Activated CD4-positive, alpha-beta T cell treated with anti-CD3 and anti-CD28 coated beads for 36 hours (primary cell): ENCODE data around the gene SLC17A4. TPM values are rescaled to one million over a fixed set of nuclear protein-coding genes. Genes with fewer than 3 reads are reported as not detected.

Experiments used
- ATAC-seq: fragments of 200-7000 bp; cut with Tn5 transposase; one replicate; pipeline ENCODE4 v1.10.0; 2021; ENCODE audit warnings: mild to moderate bottlenecking, moderate library complexity
- CTCF ChIA-PET: fragments of 350-600 bp; sonication (Branson Sonifier 250); formaldehyde crosslinking; loops from one replicate; lab custom pipeline; 2021; ENCODE audit warnings: antibody characterized with exemption; lab: Charles Lee
- POLR2A ChIA-PET: fragments of 350-600 bp; sonication (Branson Sonifier 250); formaldehyde crosslinking; loops from one replicate; lab custom pipeline; 2021; ENCODE audit warnings: antibody characterized with exemption, inconsistent platforms; lab: Charles Lee
- DNase-seq: peaks from one replicate; pipeline ENCODE4 v3.0.0-alpha.2; 2020
- H3K27ac Mint-ChIP-seq: one replicate; pipeline ENCODE4 v1.8.0; 2021; ENCODE audit warnings: mixed read lengths
- H3K27me3 Mint-ChIP-seq: one replicate; pipeline ENCODE4 v1.8.0; 2021; ENCODE audit warnings: mixed read lengths
- H3K36me3 Mint-ChIP-seq: one replicate; pipeline ENCODE4 v1.8.0; 2021; ENCODE audit warnings: low read depth, mixed read lengths
- H3K4me1 Mint-ChIP-seq: one replicate; pipeline ENCODE4 v1.8.0; 2021; ENCODE audit warnings: mixed read lengths
- H3K4me3 Mint-ChIP-seq: one replicate; pipeline ENCODE4 v1.8.0; 2021; ENCODE audit warnings: mild to moderate bottlenecking, moderate library complexity, mixed read lengths
- H3K9me3 Mint-ChIP-seq: one replicate; pipeline ENCODE4 v1.8.0; 2021; ENCODE audit warnings: low read depth, mixed read lengths
- intact Hi-C, 2 experiments: fragments of 100-400 bp; cut with DNase I in 1 of 2; cut with micrococcal nuclease in 1 of 2; formaldehyde crosslinking; loops; one replicate each; pipeline versions ENCODE4 v1.14.2 to v1.15.1; 2022 to 2024; cut with DNase I, micrococcal nuclease
- total RNA-seq, 2 experiments: library from RNA; stranded (reverse); gene quantifications; one replicate each; pipeline ENCODE4 v1.2.3, GENCODE V29; 2021

SLC17A4 gene
- total RNA-seq, 2 experiments from 2014 or later = not detected

DNA sequence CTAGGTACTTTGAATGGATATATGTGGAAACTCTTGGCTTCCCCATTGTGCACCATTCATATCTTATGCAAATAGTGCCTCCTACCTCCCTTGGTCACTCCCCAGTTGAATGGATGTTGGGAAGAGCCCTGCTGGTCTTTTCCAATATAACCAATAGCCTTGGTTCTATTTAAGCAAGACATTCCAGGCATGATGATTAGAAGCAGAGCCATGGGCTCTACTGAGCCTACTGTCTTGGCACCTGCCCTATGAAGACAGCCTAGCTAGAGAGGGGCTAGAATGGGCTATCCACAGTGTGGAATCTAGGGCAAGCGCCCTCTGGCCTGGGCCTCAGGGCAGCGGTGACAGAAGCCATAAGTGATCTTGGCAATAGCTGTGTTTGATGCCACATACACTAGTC lies 61.7 kb downstream of the SLC17A4 start:
- peaks cover 15% of the 10 kb centered on the region for H3K27me3 Mint-ChIP-seq
- POLR2A ChIA-PET = no interaction called here
- H3K9me3 Mint-ChIP-seq = peaks cover 1% of the 10 kb centered on the region
- H3K36me3 Mint-ChIP-seq = no peaks in the 10 kb centered on the region
- DNase-seq = no peak
- no peak overlapping the region for H3K27ac Mint-ChIP-seq
- no peak overlapping the region for H3K4me3 Mint-ChIP-seq
- peaks cover 2% of the 10 kb centered on the region for H3K4me1 Mint-ChIP-seq
- intact Hi-C loops = no loop called here
- CTCF ChIA-PET = no interaction called here
- ATAC-seq = no peak

DNA sequence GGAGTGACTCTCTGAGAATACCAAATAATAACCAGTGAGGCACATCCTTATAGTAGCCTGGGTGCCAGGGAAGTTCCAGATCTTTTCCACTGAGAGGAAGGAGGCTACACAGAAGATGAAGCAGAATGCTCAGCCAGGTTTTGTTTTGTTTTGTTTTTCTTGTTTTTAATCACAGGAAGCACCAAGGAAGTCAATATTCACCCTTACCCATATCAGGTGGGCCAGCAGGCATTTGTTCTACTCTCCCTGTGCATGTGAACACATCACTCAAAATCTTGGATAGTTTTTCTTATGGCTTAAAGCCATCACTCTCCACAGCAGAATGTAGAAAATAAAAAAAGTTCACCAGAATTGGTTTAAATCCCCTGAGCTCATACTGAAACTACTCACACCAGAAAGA lies 66.8 kb downstream of the SLC17A4 start:
- no peak overlapping the region for H3K4me3 Mint-ChIP-seq

DNA sequence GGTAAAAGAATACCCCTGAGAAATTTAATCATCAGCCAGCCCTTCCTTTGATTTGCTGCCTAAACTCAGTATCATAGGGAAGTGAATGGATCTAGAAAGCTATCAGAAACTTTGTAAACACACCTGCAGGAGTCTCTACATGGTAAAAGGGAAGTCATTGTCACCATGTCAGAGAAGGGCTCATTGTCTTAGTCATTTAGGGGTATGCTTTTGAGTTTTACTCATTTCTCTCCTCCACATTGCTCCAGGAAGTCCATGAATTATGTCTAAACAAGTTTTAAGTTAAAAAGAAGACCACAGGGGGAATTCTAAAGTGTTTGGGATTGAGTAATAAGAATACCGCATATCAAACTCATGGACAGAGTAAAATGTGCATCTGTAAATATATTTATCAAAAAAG lies 74.8 kb downstream of the SLC17A4 start:
- Mint-ChIP-seq H3K27ac (no peak overlapping the region), H3K36me3 (no peaks in the 10 kb centered on the region), H3K9me3 (peaks cover 5% of the 10 kb centered on the region), H3K4me1 (peaks cover 10% of the 10 kb centered on the region), H3K4me3 (no peak overlapping the region), H3K27me3 (peaks cover 29% of the 10 kb centered on the region)
- ChIA-PET POLR2A (no interaction called here), CTCF (no interaction called here)
- peak; percentile 99 for ATAC-seq
- DNase-seq = no peak
- intact Hi-C loops = loop anchor here in 1 of 2 experiments (1.0 kb wide), 1 partner anchor 13 kb away; no protein-coding TSS in a partner anchor

More for the DNA sequence above, 66.8 kb downstream of the SLC17A4 start:
- Mint-ChIP-seq H3K4me1 (peaks cover 7% of the 10 kb centered on the region), H3K9me3 (peaks cover 5% of the 10 kb centered on the region), H3K27ac (no peak overlapping the region), H3K36me3 (no peaks in the 10 kb centered on the region), H3K27me3 (peaks cover 25% of the 10 kb centered on the region)
- intact Hi-C loops = no loop called here
- ChIA-PET CTCF (no interaction called here), POLR2A (no interaction called here)
- no peak for DNase-seq
- ATAC-seq = no peak

DNA sequence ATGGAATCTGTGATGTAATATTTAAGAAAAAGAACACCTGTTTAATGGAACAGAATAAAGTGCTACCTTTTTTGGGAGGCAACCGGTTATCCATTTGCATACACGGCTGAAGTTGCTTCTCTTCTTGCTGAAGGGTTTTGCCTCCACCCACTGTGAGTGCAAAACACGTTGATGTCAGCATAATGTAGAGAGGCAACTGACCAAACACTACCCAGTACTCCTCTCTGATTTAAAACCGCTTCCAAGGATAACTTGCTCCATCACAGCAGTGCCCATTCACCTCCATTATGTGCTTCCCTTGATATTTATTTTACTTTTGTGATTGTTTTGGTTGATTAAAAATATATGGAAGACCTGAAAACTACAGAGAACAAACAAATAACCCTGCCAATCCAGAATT lies 75.9 kb downstream of the SLC17A4 start:
- no peak overlapping the region for H3K27ac Mint-ChIP-seq

More for the DNA sequence above, 75.9 kb downstream of the SLC17A4 start:
- peaks cover 10% of the 10 kb centered on the region for H3K4me1 Mint-ChIP-seq
- POLR2A ChIA-PET = no interaction called here
- intact Hi-C loops = no loop called here
- peaks cover 27% of the 10 kb centered on the region for H3K27me3 Mint-ChIP-seq
- CTCF ChIA-PET = no interaction called here
- peaks cover 3% of the 10 kb centered on the region for H3K9me3 Mint-ChIP-seq
- H3K36me3 Mint-ChIP-seq = no peaks in the 10 kb centered on the region
- no peak for DNase-seq
- no peak for ATAC-seq
- H3K4me3 Mint-ChIP-seq = no peak overlapping the region

Other genes with a start within 250 kb of the SLC17A4 start
- not detected for gene SCGN, start 102.5 kb upstream of the SLC17A4 start, total RNA-seq
- under 1 TPM in 1 of 2 experiments, not detected in 1; 0.09 TPM for gene SLC17A1, start 77.3 kb downstream of the SLC17A4 start, total RNA-seq
- under 1 TPM; 0.21 to 0.33 TPM for gene SLC17A3, start 119.5 kb downstream of the SLC17A4 start, total RNA-seq
- gene SLC17A2, start 175.9 kb downstream of the SLC17A4 start, total RNA-seq = under 1 TPM in 1 of 2 experiments, not detected in 1; 0.07 TPM
- gene TRIM38, start 208.1 kb downstream of the SLC17A4 start, total RNA-seq = 10 to 100 TPM; 24.9 TPM